Osteocyte (in vitro differentiated cells): ENCODE data around the gene ANKRD13D. TPM values are rescaled to one million over a fixed set of nuclear protein-coding genes. Genes with fewer than 3 reads are reported as not detected.

Experiments used
- DNase-seq: peaks from one replicate; pipeline ENCODE4 v3.0.0; 2021; ENCODE audit warnings: mixed read lengths; ENCODE audit not compliant: unreplicated experiment; ENCODE audit errors: extremely low spot score
- H3K27ac Mint-ChIP-seq: one replicate; pipeline ENCODE4 v1.8.0; 2021; ENCODE audit warnings: mild to moderate bottlenecking, mixed read lengths; ENCODE audit not compliant: unreplicated experiment
- H3K27me3 Mint-ChIP-seq: one replicate; pipeline ENCODE4 v1.8.0; 2021; ENCODE audit warnings: mixed read lengths; ENCODE audit not compliant: unreplicated experiment
- H3K36me3 Mint-ChIP-seq: one replicate; pipeline ENCODE4 v1.8.0; 2021; ENCODE audit warnings: mixed read lengths; ENCODE audit not compliant: unreplicated experiment
- H3K4me1 Mint-ChIP-seq: one replicate; pipeline ENCODE4 v1.8.0; 2021; ENCODE audit warnings: mixed read lengths; ENCODE audit not compliant: unreplicated experiment
- H3K4me3 Mint-ChIP-seq: one replicate; pipeline ENCODE4 v1.8.0; 2021; ENCODE audit warnings: mild to moderate bottlenecking, moderate library complexity, mixed read lengths; ENCODE audit not compliant: unreplicated experiment
- H3K9me3 Mint-ChIP-seq: one replicate; pipeline ENCODE4 v1.8.0; 2021; ENCODE audit warnings: mixed read lengths; ENCODE audit not compliant: unreplicated experiment
- CTCF ChIP-seq: fragments of 200-600 bp; sonication (generic); IDR thresholded peaks from 2 replicates; pipeline ENCODE4 v1.5.0; 2021; ENCODE audit warnings: antibody characterized with exemption, mild to moderate bottlenecking, moderate library complexity
- total RNA-seq: library from RNA; stranded (reverse); gene quantifications from 2 replicates; pipeline ENCODE4 v1.2.1, GENCODE V29; 2021

ANKRD13D gene
- total RNA-seq, 1 donor from 2014 or later: 56.2 TPM

DNA sequence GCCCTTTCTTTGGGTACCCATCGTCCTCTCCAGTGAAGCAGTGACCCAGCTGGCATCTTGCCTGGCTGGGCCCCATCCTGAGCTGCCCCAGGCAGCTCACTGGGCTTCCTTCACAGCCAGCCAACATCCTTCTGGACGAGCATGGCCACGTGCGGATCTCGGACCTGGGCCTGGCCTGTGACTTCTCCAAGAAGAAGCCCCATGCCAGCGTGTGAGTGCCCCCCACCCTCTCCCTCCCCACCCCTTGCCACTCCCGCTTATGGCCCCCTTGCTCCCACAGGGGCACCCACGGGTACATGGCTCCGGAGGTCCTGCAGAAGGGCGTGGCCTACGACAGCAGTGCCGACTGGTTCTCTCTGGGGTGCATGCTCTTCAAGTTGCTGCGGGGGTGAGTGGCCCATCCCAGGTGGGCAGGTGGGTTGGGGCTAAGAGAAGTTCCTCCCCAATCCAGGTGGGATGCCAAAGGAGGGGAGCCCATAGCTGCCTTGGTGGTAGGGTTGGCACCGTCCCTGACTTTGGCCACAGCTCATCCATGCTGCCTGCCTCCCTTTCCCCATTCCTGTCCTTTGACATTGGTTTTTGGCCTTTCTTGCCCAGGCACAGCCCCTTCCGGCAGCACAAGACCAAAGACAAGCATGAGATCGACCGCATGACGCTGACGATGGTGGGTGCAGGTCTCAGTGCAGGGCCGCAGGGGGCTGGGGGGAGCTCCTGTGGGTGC, 6.8 kb upstream of the ANKRD13D start:
- H3K4me1 Mint-ChIP-seq: peaks cover 10% of the 10 kb centered on the region
- DNase-seq: no peak
- no peaks in the 10 kb centered on the region for H3K27me3 Mint-ChIP-seq
- peaks cover 11% of the 10 kb centered on the region for H3K36me3 Mint-ChIP-seq
- no peak overlapping the region for H3K27ac Mint-ChIP-seq
- TF ChIP-seq CTCF: no peak
- H3K4me3 Mint-ChIP-seq: no peak overlapping the region
- H3K9me3 Mint-ChIP-seq: no peaks in the 10 kb centered on the region

GRCh38 chr11:67282876-67283371, 6.2 kb upstream of the ANKRD13D start:
- Mint-ChIP-seq H3K27me3 (no peaks in the 10 kb centered on the region), H3K36me3 (peaks cover 11% of the 10 kb centered on the region), H3K4me1 (peaks cover 10% of the 10 kb centered on the region), H3K4me3 (no peak overlapping the region), H3K27ac (no peak overlapping the region), H3K9me3 (no peaks in the 10 kb centered on the region)
- DNase-seq: no peak
- TF ChIP-seq CTCF: no peak

DNA sequence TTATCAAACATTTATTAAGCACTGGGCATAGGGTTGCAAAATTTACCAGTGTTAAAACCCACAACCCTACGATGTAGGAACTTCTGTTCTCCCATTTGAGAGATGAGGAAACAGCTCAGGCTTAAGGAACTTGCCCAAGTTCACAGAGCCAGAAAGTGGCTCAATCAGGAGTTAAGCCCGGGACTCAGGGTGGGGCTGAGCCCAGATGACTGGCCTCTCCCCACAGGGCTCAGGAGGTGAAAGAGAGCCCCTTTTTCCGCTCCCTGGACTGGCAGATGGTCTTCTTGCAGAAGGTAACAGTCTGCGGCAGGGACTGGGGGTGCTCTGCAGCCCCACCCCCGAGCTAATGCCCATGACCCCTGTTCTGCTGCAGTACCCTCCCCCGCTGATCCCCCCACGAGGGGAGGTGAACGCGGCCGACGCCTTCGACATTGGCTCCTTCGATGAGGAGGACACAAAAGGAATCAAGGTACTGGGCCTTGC, 5.6 kb upstream of the ANKRD13D start:
- peaks cover 13% of the 10 kb centered on the region for H3K4me1 Mint-ChIP-seq
- H3K9me3 Mint-ChIP-seq: no peaks in the 10 kb centered on the region
- no peak overlapping the region for H3K27ac Mint-ChIP-seq
- H3K4me3 Mint-ChIP-seq: no peak overlapping the region
- no peak for TF ChIP-seq CTCF
- no peaks in the 10 kb centered on the region for H3K27me3 Mint-ChIP-seq
- DNase-seq: no peak
- peaks cover 11% of the 10 kb centered on the region for H3K36me3 Mint-ChIP-seq

GRCh38 chr11:67284811-67285540, 4.1 kb upstream of the ANKRD13D start:
- Mint-ChIP-seq H3K9me3 (no peaks in the 10 kb centered on the region), H3K27ac (no peak overlapping the region), H3K4me3 (no peak overlapping the region), H3K27me3 (no peaks in the 10 kb centered on the region), H3K36me3 (peaks cover 5% of the 10 kb centered on the region), H3K4me1 (peaks cover 17% of the 10 kb centered on the region)
- no peak for TF ChIP-seq CTCF
- DNase-seq: no peak
